Activated naive CD8-positive, alpha-beta T cell treated with anti-CD3 and anti-CD28 coated beads, Interleukin-2, amount 50 U/mL, for 24 hours (primary cell): ENCODE measurements around the gene SCGB1D4.

Source experiments
- ATAC-seq: fragments of 150-1000 bp; cut with Tn5 transposase; one replicate; pipeline ENCODE4 v1.10.0; 2021
- DNase-seq: peaks from one replicate; pipeline ENCODE4 v3.0.0; 2021
- H3K27ac Mint-ChIP-seq: one replicate; pipeline ENCODE4 v1.8.0; 2021; ENCODE audit warnings: mild to moderate bottlenecking, mixed read lengths
- H3K27me3 Mint-ChIP-seq: one replicate; pipeline ENCODE4 v1.8.0; 2021; ENCODE audit warnings: mixed read lengths
- H3K36me3 Mint-ChIP-seq: one replicate; pipeline ENCODE4 v1.8.0; 2021; ENCODE audit warnings: low read depth, mixed read lengths
- H3K4me1 Mint-ChIP-seq: one replicate; pipeline ENCODE4 v1.8.0; 2021; ENCODE audit warnings: mixed read lengths
- H3K4me3 Mint-ChIP-seq: one replicate; pipeline ENCODE4 v1.8.0; 2021; ENCODE audit warnings: mild to moderate bottlenecking, moderate library complexity, mixed read lengths
- H3K9me3 Mint-ChIP-seq: one replicate; pipeline ENCODE4 v1.8.0; 2021; ENCODE audit warnings: mixed read lengths

Gene SCGB1D4

GRCh38 chr11:62260261-62260953 lies 38.5 kb downstream of the SCGB1D4 start:
- peaks cover 19% of the 10 kb centered on the region for H3K27me3 Mint-ChIP-seq
- H3K27ac Mint-ChIP-seq = no peak overlapping the region
- no peaks in the 10 kb centered on the region for H3K36me3 Mint-ChIP-seq
- H3K4me3 Mint-ChIP-seq = no peak overlapping the region
- peaks cover 22% of the 10 kb centered on the region for H3K4me1 Mint-ChIP-seq
- peaks cover 3% of the 10 kb centered on the region for H3K9me3 Mint-ChIP-seq
- no peak for DNase-seq
- ATAC-seq = no peak

GRCh38 chr11:62256281-62256680 lies 42.6 kb downstream of the SCGB1D4 start:
- Mint-ChIP-seq H3K36me3 (peaks cover 5% of the 10 kb centered on the region), H3K4me3 (no peak overlapping the region), H3K9me3 (peaks cover 21% of the 10 kb centered on the region), H3K27me3 (peaks cover 15% of the 10 kb centered on the region), H3K4me1 (no peaks in the 10 kb centered on the region), H3K27ac (no peak overlapping the region)
- ATAC-seq (no peak), DNase-seq (no peak)

DNA sequence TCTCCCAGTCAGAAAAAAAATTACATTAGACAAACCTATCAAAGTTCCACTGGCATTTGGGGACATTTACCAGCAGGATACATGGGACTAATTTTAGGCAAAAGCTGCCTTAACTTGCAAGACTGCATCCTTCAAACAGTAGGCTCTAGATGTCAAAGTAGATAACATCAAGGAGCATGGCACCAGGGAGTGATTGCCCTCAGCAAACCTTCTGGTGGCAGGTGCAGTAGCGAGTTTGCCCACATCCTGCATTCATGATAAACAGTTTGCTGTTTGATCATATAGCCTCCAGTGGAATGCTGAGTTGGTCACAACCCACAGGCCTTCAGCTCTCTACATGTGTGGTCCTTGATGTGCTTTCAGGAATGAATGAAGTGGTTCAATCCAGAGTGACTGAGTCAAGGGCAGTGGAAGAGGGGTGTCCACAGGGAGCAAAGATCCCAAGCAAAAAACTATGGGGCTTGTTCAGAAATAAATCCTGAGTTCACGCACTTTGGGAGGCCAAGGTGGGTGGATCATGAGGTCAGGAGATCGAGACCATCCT lies 44.8 kb downstream of the SCGB1D4 start:
- DNase-seq (no peak), ATAC-seq (no peak)
- Mint-ChIP-seq H3K9me3 (peaks cover 39% of the 10 kb centered on the region), H3K36me3 (peaks cover 5% of the 10 kb centered on the region), H3K4me1 (no peaks in the 10 kb centered on the region), H3K4me3 (no peak overlapping the region), H3K27me3 (peaks cover 17% of the 10 kb centered on the region), H3K27ac (no peak overlapping the region)

- Mint-ChIP-seq H3K9me3 (peaks cover 39% of the 10 kb centered on the region), H3K36me3 (peaks cover 5% of the 10 kb centered on the region), H3K27me3 (peaks cover 12% of the 10 kb centered on the region), H3K4me1 (no peaks in the 10 kb centered on the region), H3K27ac (no peak overlapping the region), H3K4me3 (no peak overlapping the region)
- no peak for ATAC-seq
- DNase-seq = no peak
Observed at GRCh38 chr11:62251698-62252097, 47.2 kb downstream of the SCGB1D4 start.
